GM19099 (cell line): ENCODE measurements around the gene GRK1.

Experiments used
- POLR2A ChIP-seq: IDR thresholded peaks from 3 replicates; pipeline ENCODE4 v1.6.1; 2011; ENCODE audit warnings: low read depth; ENCODE audit not compliant: insufficient read length; ENCODE audit errors: extremely low read depth

Gene GRK1

DNA sequence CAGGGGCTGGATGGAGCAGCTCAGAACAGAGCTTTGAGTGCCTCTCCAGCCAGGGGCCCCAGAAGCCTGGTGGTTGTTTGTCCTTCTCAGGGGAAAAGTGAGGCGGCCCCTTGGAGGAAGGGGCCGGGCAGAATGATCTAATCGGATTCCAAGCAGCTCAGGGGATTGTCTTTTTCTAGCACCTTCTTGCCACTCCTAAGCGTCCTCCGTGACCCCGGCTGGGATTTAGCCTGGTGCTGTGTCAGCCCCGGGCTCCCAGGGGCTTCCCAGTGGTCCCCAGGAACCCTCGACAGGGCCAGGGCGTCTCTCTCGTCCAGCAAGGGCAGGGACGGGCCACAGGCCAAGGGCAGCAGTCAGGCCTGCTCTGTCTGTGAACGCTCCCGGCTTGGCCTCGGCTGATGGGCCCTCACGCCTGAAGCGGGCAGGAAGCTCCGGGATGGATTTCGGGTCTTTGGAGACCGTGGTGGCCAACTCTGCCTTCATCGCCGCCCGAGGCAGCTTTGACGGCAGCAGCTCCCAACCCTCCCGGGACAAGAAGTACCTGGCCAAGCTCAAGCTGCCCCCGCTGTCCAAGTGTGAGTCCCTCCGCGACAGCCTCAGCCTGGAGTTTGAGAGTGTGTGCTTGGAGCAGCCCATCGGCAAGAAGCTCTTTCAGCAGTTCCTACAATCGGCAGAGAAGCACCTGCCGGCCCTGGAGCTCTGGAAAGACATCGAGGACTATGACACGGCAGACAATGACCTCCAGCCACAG lies at the start of gene GRK1:
GRK1 (plus strand) TSS at position 269 of the 751 bp plus-strand sequence; CDS start at position 437, 168 bp downstream.
- TF ChIP-seq POLR2A: no peak

DNA sequence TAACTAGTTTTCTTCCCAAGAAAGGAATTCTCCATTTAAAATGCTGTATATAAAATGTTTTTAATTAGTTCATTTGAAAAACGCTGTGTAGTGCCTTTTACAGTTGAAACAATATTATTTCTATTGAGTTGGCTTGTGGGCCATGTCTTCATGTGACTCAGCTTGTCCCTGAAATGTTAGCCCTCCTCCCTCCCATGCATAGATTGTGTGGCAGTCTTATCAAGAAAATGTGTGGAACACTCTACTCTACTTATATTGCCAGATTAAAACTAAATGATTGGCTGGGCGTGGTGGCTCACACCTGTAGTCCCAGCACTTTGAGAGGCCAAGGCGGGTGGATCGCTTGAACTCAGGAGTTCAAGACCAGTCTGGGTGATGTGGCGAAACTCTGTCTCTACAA lies 49.1 kb upstream of the GRK1 start:
- TF ChIP-seq POLR2A: no peak

DNA sequence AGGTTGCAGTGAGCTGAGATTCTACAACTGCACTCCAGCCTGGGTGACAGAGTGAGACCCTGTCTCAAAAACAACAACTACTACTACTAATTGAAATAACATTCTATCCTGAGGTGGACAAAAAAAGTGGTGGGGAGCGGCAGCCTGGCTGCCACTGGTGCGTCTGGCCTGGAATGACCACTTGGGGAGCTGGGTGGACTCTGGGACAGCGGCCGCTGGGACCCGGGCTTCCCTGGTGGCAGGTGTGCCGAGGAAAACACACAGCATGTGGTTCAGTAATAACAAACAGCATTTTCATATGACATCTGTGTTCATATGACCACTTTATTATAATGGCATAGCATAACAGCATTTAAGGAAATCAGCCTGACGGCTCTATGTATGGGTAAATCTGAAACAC lies 48.6 kb upstream of the GRK1 start:
- TF ChIP-seq POLR2A: no peak

DNA sequence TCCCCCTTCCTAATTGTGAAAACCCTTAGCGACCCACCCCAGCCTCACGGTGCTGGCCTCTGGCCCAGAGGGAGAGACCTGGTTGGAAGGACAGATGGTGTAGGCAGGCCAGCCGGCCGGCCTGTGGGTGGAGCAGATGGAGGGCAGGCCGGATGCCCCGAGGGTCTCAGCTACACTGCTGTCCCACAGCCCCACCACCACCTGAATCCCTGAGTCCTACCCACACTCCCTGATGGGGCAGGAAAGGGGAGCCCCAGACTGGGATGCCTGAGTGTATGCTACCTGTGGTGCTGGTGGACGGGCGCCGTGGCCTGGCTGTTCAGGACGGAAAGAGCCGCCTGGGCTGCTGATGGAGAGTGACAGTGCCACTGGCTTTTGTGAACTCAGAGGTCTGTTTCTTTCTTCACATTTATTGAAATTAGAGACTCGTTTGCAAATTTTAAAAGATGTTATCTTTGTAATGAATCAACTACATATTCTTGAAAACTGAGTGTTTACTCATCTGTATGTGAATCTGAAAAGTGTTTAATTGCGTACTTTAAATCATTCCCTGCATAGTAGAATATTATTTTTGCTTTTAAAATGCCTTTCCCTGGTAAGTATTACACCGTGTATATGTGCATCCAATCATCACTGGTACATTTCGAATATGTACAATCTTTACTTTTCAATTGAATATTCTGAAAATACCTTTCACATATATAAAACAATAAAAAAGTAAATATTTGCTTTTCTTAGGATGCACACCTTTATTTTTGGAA lies 46.8 kb upstream of the GRK1 start:
- no peak for TF ChIP-seq POLR2A

DNA sequence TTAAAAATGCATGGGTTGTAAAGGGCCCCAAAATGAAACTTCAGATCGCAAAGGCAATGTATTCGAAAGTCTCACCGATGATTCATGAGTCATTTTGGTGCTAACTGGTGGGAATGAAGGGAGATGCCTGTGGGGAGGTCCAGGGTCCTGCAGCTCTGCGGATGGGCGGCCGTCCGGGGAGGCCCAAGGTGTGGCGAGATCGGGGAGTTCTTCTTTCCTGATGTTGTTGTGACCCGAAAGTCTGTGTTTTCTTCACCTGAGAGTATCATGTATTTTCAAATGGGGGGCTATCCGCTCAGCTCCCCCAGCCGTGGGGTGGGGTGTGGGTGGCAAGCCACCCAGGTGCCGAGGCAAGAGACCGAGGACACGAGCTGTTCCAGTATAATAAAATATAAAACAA lies 46.0 kb upstream of the GRK1 start:
- no peak for TF ChIP-seq POLR2A

DNA sequence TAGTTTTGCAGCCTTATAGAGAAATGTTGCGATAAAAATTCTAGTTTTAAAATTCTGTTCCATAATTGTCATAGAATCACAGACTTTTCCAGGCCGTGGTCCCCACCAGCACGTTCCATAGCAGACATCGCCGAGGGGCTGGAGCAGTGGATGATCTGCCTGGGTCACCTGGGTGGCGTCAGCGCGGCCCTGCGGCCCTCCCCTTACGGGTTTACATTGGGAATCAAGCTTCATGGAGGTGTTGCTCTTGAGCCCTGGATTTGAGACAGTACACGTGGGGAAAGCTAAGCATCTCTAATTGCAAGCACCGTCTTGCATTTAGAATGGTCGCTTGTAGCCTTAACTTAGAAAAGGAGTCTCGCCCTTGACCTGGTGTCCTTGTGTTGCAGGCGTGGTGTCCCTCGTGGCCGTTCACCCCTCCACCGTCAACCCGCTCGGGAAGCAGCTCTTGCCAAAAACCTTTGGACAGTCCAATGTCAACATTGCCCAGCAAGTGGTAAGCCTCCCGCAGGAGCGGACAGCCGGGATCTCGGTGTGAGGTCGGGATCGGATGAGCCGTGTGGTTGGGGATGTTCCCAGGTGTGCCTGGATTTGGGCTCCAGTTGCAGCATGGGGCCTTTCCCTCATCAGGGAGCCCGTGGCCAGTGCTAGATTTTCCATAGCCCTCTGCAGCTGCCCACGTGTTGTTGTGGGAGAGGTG lies 44.1 kb upstream of the GRK1 start:
- no peak for TF ChIP-seq POLR2A

DNA sequence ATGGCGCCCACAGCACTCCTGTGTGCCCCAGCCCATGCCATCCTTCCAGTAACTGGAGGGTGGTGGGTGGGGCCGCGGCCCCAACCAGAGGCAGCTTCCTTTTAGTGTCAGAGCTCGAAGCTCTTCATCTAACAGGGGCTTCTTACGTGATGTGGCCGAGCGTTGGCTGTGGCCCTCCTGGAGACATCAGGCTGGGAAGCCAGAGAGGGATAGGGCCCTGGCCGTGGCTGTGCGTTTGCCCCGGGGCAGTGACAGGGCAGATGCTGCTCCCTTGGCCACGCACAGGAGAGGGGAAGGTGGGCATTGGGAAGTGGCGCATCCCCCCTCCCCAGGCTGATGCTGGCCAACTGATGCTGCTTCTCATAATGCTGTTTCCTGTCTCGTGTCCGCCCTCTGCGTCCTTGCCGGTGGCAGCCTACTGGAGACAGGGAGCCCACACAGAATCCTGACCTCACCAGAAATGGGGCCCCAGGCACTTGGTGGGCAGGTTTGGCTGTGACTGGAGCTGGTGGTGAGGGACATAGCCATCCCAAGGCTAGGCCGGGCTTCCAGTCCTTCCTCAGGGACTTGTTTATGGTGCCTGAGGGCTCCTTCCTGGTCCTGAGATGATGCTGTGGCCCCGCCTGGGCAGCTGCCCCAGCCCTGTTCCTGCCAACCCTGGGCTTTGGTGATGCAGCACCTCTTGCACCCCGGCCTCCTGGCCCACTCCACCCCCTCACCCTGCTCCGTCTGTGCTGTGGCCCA lies 43.4 kb upstream of the GRK1 start:
- no peak for TF ChIP-seq POLR2A

DNA sequence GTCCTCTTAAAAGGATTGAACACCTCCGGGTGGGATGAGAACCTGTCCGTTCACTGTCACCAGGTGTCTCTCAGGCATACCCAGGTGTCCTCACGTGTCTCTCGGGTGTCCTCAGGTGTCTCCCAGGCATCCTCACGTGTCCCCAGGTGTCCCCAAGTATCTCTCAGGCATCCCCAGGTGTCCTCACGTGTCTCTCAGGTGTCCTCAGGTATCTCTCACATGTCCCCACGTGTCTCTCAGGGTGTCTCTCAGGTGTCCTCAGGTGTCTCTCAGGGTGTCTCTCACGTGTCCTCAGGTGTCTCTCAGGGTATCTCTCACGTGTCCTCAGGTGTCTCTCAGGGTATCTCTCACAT lies 42.8 kb upstream of the GRK1 start:
- no peak for TF ChIP-seq POLR2A

DNA sequence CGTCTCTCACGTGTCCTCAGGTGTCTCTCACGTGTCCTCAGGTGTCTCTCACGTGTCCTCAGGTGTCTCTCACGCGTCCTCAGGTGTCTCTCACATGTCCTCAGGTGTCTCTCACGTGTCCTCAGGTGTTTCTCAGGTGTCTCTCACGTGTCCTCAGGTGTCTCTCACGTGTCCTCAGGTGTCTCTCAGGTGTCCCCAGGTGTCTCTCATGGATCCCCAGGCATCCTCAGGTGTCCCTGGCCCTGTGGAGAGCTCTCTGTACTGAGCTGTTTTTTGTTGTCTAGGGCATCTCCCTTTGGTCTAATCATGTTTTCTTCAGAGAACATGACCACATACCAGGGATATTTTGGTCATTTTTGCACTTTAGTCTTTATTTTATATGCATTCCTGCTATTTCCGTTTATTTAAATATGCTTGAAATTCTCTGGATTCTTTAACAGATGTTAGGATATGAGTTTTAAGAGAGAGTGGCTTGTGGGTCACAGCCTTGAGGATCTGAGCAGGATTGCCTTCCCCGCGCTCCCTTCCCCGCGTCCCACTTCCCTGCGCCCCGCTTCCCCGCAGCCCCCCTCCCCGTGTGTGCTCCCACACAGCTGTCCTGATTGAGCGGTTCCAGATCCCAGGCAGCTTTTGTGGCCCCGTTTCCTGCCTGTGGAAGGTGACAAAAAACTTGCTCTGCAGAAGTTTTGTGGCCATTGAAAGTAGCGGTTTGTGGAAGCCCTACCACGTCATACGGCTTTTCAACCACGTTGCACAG lies 40.9 kb upstream of the GRK1 start:
- TF ChIP-seq POLR2A: no peak

DNA sequence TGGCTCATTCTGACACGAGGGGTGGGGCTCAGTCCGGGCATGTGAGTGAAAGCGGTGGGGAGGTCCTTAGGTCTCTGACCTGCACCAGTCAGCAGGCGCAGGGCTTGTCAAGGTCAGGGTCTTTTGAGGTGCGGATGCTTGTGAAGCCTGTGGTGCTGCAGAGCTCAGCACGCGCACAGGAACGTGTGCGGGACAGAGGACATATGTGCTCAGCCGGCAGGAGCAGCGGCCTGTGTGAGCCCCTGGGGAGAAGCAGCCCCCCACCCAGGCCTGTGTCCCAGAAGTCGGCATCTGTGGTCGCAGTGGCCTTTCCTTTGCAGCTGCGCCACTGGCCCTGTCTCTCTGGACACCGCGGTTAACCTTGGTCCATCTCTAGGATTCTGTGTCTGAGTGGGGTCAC lies 39.9 kb upstream of the GRK1 start:
- no peak for TF ChIP-seq POLR2A

DNA sequence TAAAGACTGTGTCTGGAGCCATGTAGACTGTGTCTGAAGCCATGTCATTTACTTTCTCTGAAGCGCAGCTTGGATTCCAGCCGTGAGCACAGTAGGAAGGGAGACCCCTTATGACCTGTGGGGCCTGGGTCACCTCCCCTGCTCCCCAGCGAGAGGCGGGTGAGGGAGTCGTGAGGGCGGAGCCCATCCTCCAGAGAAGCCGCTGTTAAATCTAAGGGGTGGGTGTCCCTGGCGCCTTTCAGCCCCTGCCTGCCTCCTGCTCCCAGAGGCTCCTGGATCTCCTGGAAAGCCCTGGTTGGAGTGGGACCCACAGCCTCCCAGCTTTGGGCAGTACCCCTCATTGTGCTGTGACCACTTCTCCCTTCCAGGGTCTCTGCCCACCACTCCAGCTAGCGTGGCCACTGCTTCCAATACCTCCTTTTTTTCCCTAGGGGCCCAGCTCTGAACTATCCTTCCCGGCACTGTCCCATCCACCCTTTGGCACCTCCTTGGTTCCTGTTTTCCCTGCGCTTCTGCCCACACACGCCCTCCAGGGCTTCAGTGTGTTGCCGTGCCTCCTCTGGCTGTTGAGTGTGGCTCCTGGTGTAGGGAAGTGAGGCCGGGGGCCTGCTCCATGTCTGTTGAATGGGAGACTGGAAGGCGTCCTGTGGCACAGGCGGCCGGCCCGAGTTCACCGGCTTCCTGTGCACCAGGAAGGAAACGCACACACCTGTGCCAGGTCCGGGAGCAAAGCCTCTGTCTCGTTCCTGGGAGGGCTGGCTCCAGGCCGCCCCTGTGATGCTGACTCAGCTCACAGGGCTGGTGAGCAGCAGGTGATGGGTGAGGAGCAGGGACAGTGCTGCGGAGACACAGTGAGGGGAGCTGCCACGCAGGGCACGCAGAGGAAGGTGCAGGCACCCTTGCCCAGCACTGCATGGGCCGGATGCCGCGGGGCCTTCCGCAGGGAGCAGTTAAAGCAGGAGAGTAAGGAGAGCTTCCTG lies 38.4 kb upstream of the GRK1 start:
- no peak for TF ChIP-seq POLR2A

DNA sequence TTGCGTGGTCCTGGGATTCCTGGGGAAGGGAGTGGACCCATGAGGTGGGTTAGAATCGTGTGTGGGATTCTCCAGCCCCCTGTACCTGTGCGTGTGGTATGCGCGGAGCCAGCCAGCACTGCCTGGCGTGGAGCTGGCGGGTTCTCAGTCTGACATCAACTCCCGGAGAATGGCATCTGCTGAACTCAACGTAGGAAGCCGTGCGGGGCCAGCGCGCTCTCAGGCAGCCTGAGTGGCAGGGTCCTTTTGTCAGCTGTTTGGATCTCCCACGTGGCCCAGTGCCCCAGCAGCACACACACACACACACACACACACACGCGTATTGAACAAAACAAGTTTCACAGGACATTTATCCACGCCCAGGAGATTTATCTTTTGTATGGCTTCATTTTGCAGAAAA lies 37.2 kb upstream of the GRK1 start:
- no peak for TF ChIP-seq POLR2A

DNA sequence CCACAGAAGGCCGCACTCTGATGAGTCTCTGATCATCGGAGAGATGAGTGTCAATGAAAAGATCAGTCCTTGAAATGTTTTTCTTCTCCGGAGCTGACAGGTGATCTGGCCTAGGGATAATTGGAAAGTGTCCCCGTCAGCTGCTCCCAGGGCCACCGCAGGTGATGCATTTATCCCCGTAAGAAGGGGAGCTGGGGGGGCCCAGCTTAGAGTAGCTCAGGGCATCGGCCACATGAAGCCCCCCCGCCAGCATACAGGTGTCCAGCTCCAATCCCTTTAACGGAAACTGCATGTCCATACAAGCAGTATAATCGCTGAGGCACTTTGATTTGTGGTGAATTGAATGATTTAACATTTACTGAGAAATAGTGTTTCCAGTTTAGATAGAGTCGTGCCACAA lies 36.7 kb upstream of the GRK1 start:
- no peak for TF ChIP-seq POLR2A
